GOT3 (cell line): ENCODE results near the gene TMEM127.
A peak's percentile ranks its signal among the peaks of the same experiment; 100 is the strongest.
"Not testable (repeated sequence)": the region's sequence is repeated elsewhere in the genome, so short reads cannot be mapped to it uniquely, and the experiment has no call there.

Experiments
- DNase-seq: peaks from one replicate; lab custom pipeline; 2025; ENCODE audit warnings: mixed read lengths; lab: John Stamatoyannopoulos, UW

Gene TMEM127

GRCh38 chr2:96265840-96266679 is at the start of gene TMEM127, which contains the start of gene CIAO1:
Gene TMEM127 (minus strand): TSS chr2:96265997. CDS start chr2:96265381, 616 bp downstream.
Gene CIAO1 (plus strand): TSS chr2:96266225. CDS start chr2:96266351, 126 bp downstream.
- peak; percentile 95 for DNase-seq

GRCh38 chr2:96315005-96315399 is 49.2 kb upstream of the TMEM127 start:
- DNase-seq, result no peak

GRCh38 chr2:96308248-96308647 is 42.5 kb upstream of the TMEM127 start:
- DNase-seq, result no peak

- DNase-seq, result no peak
These were observed 40.6 kb upstream of the TMEM127 start for GRCh38 chr2:96306370-96306769.

GRCh38 chr2:96305979-96306308 is 40.1 kb upstream of the TMEM127 start:
- DNase-seq, result no peak

- DNase-seq, result peak; percentile 51
These were observed 39.5 kb upstream of the TMEM127 start, which contains the start of gene SNRNP200 for GRCh38 chr2:96305091-96305978. Gene SNRNP200 (minus strand): TSS chr2:96305546. CDS start chr2:96305437, 109 bp downstream.

- no peak for DNase-seq
These were observed 38.8 kb upstream of the TMEM127 start for GRCh38 chr2:96304606-96305005.

GRCh38 chr2:96301865-96302264 is 36.1 kb upstream of the TMEM127 start:
- no peak for DNase-seq

GRCh38 chr2:96296925-96297324 is 31.1 kb upstream of the TMEM127 start:
- no peak for DNase-seq

GRCh38 chr2:96294271-96294670 is 28.5 kb upstream of the TMEM127 start:
- DNase-seq, result not testable (repeated sequence)

GRCh38 chr2:96291751-96292150 is 26.0 kb upstream of the TMEM127 start:
- DNase-seq, result no peak

- no peak for DNase-seq
These were observed 21.6 kb upstream of the TMEM127 start for GRCh38 chr2:96287273-96287856.

- DNase-seq, result no peak
These were observed 11.1 kb upstream of the TMEM127 start for GRCh38 chr2:96276787-96277499.

- DNase-seq, result no peak
These were observed 8.7 kb upstream of the TMEM127 start for GRCh38 chr2:96274355-96275056.

GRCh38 chr2:96273763-96274162 is 8.0 kb upstream of the TMEM127 start:
- no peak for DNase-seq

- DNase-seq, result no peak
These were observed 6.2 kb upstream of the TMEM127 start for GRCh38 chr2:96271995-96272394.

GRCh38 chr2:96267159-96267971 is 1.6 kb upstream of the TMEM127 start:
- no peak for DNase-seq

GRCh38 chr2:96265349-96265839 is 403 bp downstream of the TMEM127 start:
- no peak for DNase-seq

- no peak for DNase-seq
These were observed 995 bp downstream of the TMEM127 start for GRCh38 chr2:96264656-96265348.
